GM19463 (cell line): ENCODE data around the gene ABHD5.

ENCODE experiments used
- ATAC-seq: cut with Tn5 transposase; IDR thresholded peaks from one replicate; pipeline ENCODE4 v1.9.1; 2021; ENCODE audit warnings: mild to moderate bottlenecking, moderate library complexity; ENCODE audit not compliant: unreplicated experiment

ABHD5 gene

GRCh38 chr3:43773273-43774094 lies 82.7 kb downstream of the ABHD5 start:
- no peak for ATAC-seq

- ATAC-seq = no peak
Measured at GRCh38 chr3:43774799-43775198, 84.1 kb downstream of the ABHD5 start.

GRCh38 chr3:43776101-43776500 lies 85.4 kb downstream of the ABHD5 start:
- no peak for ATAC-seq

- ATAC-seq = no peak
Measured at GRCh38 chr3:43779850-43780249, 89.1 kb downstream of the ABHD5 start.

- no peak for ATAC-seq
Measured at GRCh38 chr3:43782541-43782940, 91.8 kb downstream of the ABHD5 start.
